ENCODE data around the gene ZNF438.

- no peak for TF ChIP-seq CTCF (IDR thresholded peaks at IDR 0.05; ENCODE audit: borderline replicate concordance, extremely low read depth, low read length, poor library complexity, severe bottlenecking)
- no peak for TF ChIP-seq EZH2 (IDR thresholded peaks at IDR 0.05; ENCODE audit: borderline replicate concordance, low read depth, low read length, severe bottlenecking)
Measured at GRCh38 chr10:31030800-31031199, 865 bp downstream of the ZNF438 start.
